ENCODE results near the gene PHACTR2. TPM values are rescaled to one million over a fixed set of nuclear protein-coding genes. Genes with fewer than 3 reads are reported as not detected.
A peak's percentile ranks its signal among the peaks of the same experiment; 100 is the strongest.

PHACTR2 gene
- total and polyA plus RNA-seq, 4 donors = 8.8 to 157 (median 35.3) TPM

- no peaks in the 10 kb centered on the region for H3K27me3 ChIP-seq (ENCODE audit: control insufficient read depth, insufficient read depth, low read length)
- no peaks in the 10 kb centered on the region for H3K9me3 ChIP-seq (ENCODE audit: control insufficient read depth, insufficient read depth, low read length)
- 84% methylated on average over 2 of the region's 6 CpGs for WGBS (ENCODE audit: insufficient coverage)
- no peaks in the 10 kb centered on the region for H3K36me3 ChIP-seq (ENCODE audit: control insufficient read depth, insufficient read depth, low read length)
- H3K4me3 ChIP-seq (ENCODE audit: low read depth, low read length) = no peak overlapping the region
- H3K4me1 ChIP-seq (ENCODE audit: control insufficient read depth, insufficient read depth, low read length) = no peaks in the 10 kb centered on the region
- no peak for DNase-seq (ENCODE audit: low read depth in 4 of 6, low spot score in 6 of 6)
- H3K27ac ChIP-seq (ENCODE audit: low read depth, low read length) = peak overlapping the region; percentile 45
Measured at GRCh38 chr6:143701349-143702234, 23.8 kb downstream of the PHACTR2 start.

- Histone ChIP-seq H3K4me1 (ENCODE audit: control insufficient read depth, insufficient read depth, low read length) (no peaks in the 10 kb centered on the region), H3K27ac (ENCODE audit: low read depth, low read length) (no peak overlapping the region), H3K36me3 (ENCODE audit: control insufficient read depth, insufficient read depth, low read length) (no peaks in the 10 kb centered on the region), H3K4me3 (ENCODE audit: low read depth, low read length) (no peak overlapping the region), H3K9me3 (ENCODE audit: control insufficient read depth, insufficient read depth, low read length) (peaks cover 4% of the 10 kb centered on the region), H3K27me3 (ENCODE audit: control insufficient read depth, insufficient read depth, low read length) (no peaks in the 10 kb centered on the region)
- no CpG with 5 or more reads among the region's 3 CpGs for WGBS (ENCODE audit: insufficient coverage)
- DNase-seq (ENCODE audit: low read depth in 4 of 6, low spot score in 6 of 6) = no peak
Measured at GRCh38 chr6:143705569-143705968, 27.8 kb downstream of the PHACTR2 start.

GRCh38 chr6:143707697-143708096 is 29.9 kb downstream of the PHACTR2 start:
- WGBS (ENCODE audit: insufficient coverage) = no CpG with 5 or more reads among the region's 3 CpGs
- H3K36me3 ChIP-seq (ENCODE audit: control insufficient read depth, insufficient read depth, low read length) = no peaks in the 10 kb centered on the region

GRCh38 chr6:143708889-143709288 is 31.1 kb downstream of the PHACTR2 start:
- no peak overlapping the region for H3K27ac ChIP-seq (ENCODE audit: low read depth, low read length)
- no peaks in the 10 kb centered on the region for H3K4me1 ChIP-seq (ENCODE audit: control insufficient read depth, insufficient read depth, low read length)
- no peaks in the 10 kb centered on the region for H3K36me3 ChIP-seq (ENCODE audit: control insufficient read depth, insufficient read depth, low read length)
- no peak for DNase-seq (ENCODE audit: low read depth in 4 of 6, low spot score in 6 of 6)
- H3K27me3 ChIP-seq (ENCODE audit: control insufficient read depth, insufficient read depth, low read length) = no peaks in the 10 kb centered on the region
- peaks cover 4% of the 10 kb centered on the region for H3K9me3 ChIP-seq (ENCODE audit: control insufficient read depth, insufficient read depth, low read length)
- 100% methylated on average over 1 of the region's 1 CpG for WGBS (ENCODE audit: insufficient coverage)
- H3K4me3 ChIP-seq (ENCODE audit: low read depth, low read length) = no peak overlapping the region

More at GRCh38 chr6:143707697-143708096, 29.9 kb downstream of the PHACTR2 start:
- Histone ChIP-seq H3K27me3 (ENCODE audit: control insufficient read depth, insufficient read depth, low read length) (no peaks in the 10 kb centered on the region), H3K4me3 (ENCODE audit: low read depth, low read length) (no peak overlapping the region), H3K27ac (ENCODE audit: low read depth, low read length) (no peak overlapping the region), H3K9me3 (ENCODE audit: control insufficient read depth, insufficient read depth, low read length) (peaks cover 4% of the 10 kb centered on the region), H3K4me1 (ENCODE audit: control insufficient read depth, insufficient read depth, low read length) (no peaks in the 10 kb centered on the region)
- no peak for DNase-seq (ENCODE audit: low read depth in 4 of 6, low spot score in 6 of 6)

- no peaks in the 10 kb centered on the region for H3K27me3 ChIP-seq (ENCODE audit: control insufficient read depth, insufficient read depth, low read length)
- no peaks in the 10 kb centered on the region for H3K4me1 ChIP-seq (ENCODE audit: control insufficient read depth, insufficient read depth, low read length)
- H3K36me3 ChIP-seq (ENCODE audit: control insufficient read depth, insufficient read depth, low read length) = no peaks in the 10 kb centered on the region
- H3K27ac ChIP-seq (ENCODE audit: low read depth, low read length) = no peak overlapping the region
- no peak overlapping the region for H3K4me3 ChIP-seq (ENCODE audit: low read depth, low read length)
- 100% methylated on average over 1 of the region's 3 CpGs for WGBS (ENCODE audit: insufficient coverage)
- peak in 1 of 6 donors; percentile 16 for DNase-seq (ENCODE audit: low read depth in 4 of 6, low spot score in 6 of 6)
- H3K9me3 ChIP-seq (ENCODE audit: control insufficient read depth, insufficient read depth, low read length) = peaks cover 4% of the 10 kb centered on the region
Measured at GRCh38 chr6:143711714-143712113, 33.9 kb downstream of the PHACTR2 start.

- no peak overlapping the region for H3K4me3 ChIP-seq (ENCODE audit: low read depth, low read length)
- DNase-seq (ENCODE audit: low read depth in 4 of 6, low spot score in 6 of 6) = no peak
- no peaks in the 10 kb centered on the region for H3K36me3 ChIP-seq (ENCODE audit: control insufficient read depth, insufficient read depth, low read length)
- no peak overlapping the region for H3K27ac ChIP-seq (ENCODE audit: low read depth, low read length)
- H3K9me3 ChIP-seq (ENCODE audit: control insufficient read depth, insufficient read depth, low read length) = no peaks in the 10 kb centered on the region
- no peaks in the 10 kb centered on the region for H3K27me3 ChIP-seq (ENCODE audit: control insufficient read depth, insufficient read depth, low read length)
- WGBS (ENCODE audit: insufficient coverage) = no CpG with 5 or more reads among the region's 1 CpG
- no peaks in the 10 kb centered on the region for H3K4me1 ChIP-seq (ENCODE audit: control insufficient read depth, insufficient read depth, low read length)
Measured at GRCh38 chr6:143718472-143718871, 40.7 kb downstream of the PHACTR2 start.

- H3K27ac ChIP-seq (ENCODE audit: low read depth, low read length) = no peak overlapping the region
- H3K27me3 ChIP-seq (ENCODE audit: control insufficient read depth, insufficient read depth, low read length) = no peaks in the 10 kb centered on the region
- no peaks in the 10 kb centered on the region for H3K9me3 ChIP-seq (ENCODE audit: control insufficient read depth, insufficient read depth, low read length)
- no peaks in the 10 kb centered on the region for H3K36me3 ChIP-seq (ENCODE audit: control insufficient read depth, insufficient read depth, low read length)
- H3K4me3 ChIP-seq (ENCODE audit: low read depth, low read length) = no peak overlapping the region
- H3K4me1 ChIP-seq (ENCODE audit: control insufficient read depth, insufficient read depth, low read length) = no peaks in the 10 kb centered on the region
- DNase-seq (ENCODE audit: low read depth in 4 of 6, low spot score in 6 of 6) = no peak
Measured at GRCh38 chr6:143721642-143722041, 43.9 kb downstream of the PHACTR2 start.

- Histone ChIP-seq H3K27ac (ENCODE audit: low read depth, low read length) (no peak overlapping the region), H3K36me3 (ENCODE audit: control insufficient read depth, insufficient read depth, low read length) (no peaks in the 10 kb centered on the region), H3K27me3 (ENCODE audit: control insufficient read depth, insufficient read depth, low read length) (no peaks in the 10 kb centered on the region), H3K9me3 (ENCODE audit: control insufficient read depth, insufficient read depth, low read length) (no peaks in the 10 kb centered on the region), H3K4me1 (ENCODE audit: control insufficient read depth, insufficient read depth, low read length) (no peaks in the 10 kb centered on the region), H3K4me3 (ENCODE audit: low read depth, low read length) (no peak overlapping the region)
- DNase-seq (ENCODE audit: low read depth in 4 of 6, low spot score in 6 of 6) = no peak
- WGBS (ENCODE audit: insufficient coverage) = no CpG with 5 or more reads among the region's 5 CpGs
Measured at GRCh38 chr6:143724876-143725275, 47.1 kb downstream of the PHACTR2 start.

- H3K4me1 ChIP-seq (ENCODE audit: control insufficient read depth, insufficient read depth, low read length) = no peaks in the 10 kb centered on the region
- no peaks in the 10 kb centered on the region for H3K36me3 ChIP-seq (ENCODE audit: control insufficient read depth, insufficient read depth, low read length)
- no CpG with 5 or more reads among the region's 2 CpGs for WGBS (ENCODE audit: insufficient coverage)
- no peaks in the 10 kb centered on the region for H3K9me3 ChIP-seq (ENCODE audit: control insufficient read depth, insufficient read depth, low read length)
- DNase-seq (ENCODE audit: low read depth in 4 of 6, low spot score in 6 of 6) = no peak
- no peak overlapping the region for H3K4me3 ChIP-seq (ENCODE audit: low read depth, low read length)
- no peaks in the 10 kb centered on the region for H3K27me3 ChIP-seq (ENCODE audit: control insufficient read depth, insufficient read depth, low read length)
- H3K27ac ChIP-seq (ENCODE audit: low read depth, low read length) = no peak overlapping the region
Measured at GRCh38 chr6:143726015-143726647, 48.4 kb downstream of the PHACTR2 start.

- no peak for DNase-seq (ENCODE audit: low read depth in 4 of 6, low spot score in 6 of 6)
- Histone ChIP-seq H3K4me1 (ENCODE audit: control insufficient read depth, insufficient read depth, low read length) (no peaks in the 10 kb centered on the region), H3K9me3 (ENCODE audit: control insufficient read depth, insufficient read depth, low read length) (no peaks in the 10 kb centered on the region), H3K27me3 (ENCODE audit: control insufficient read depth, insufficient read depth, low read length) (no peaks in the 10 kb centered on the region), H3K4me3 (ENCODE audit: low read depth, low read length) (no peak overlapping the region), H3K36me3 (ENCODE audit: control insufficient read depth, insufficient read depth, low read length) (no peaks in the 10 kb centered on the region), H3K27ac (ENCODE audit: low read depth, low read length) (no peak overlapping the region)
- no CpG with 5 or more reads among the region's 1 CpG for WGBS (ENCODE audit: insufficient coverage)
Measured at GRCh38 chr6:143727035-143727434, 49.3 kb downstream of the PHACTR2 start.
